ENCODE results near the gene TEX52.

- no peak for TF ChIP-seq CTCF (IDR thresholded peaks at IDR 0.05 in 2 of 3, conservative IDR thresholded peaks at IDR 0.05 in 1 of 3; ENCODE audit: control insufficient read depth in 2 of 3, extremely low read depth in 1 of 3, insufficient read depth in 1 of 3, low read depth in 3 of 3, low read length in 3 of 3)
- no peak for TF ChIP-seq POLR2AphosphoS2 (IDR thresholded peaks at IDR 0.05; ENCODE audit: low read depth, low read length)
- TF ChIP-seq BCL3 (IDR thresholded peaks at IDR 0.05; ENCODE audit: borderline replicate concordance, insufficient read depth, low read depth, low read length, poor library complexity, severe bottlenecking) = no peak
- no peak for TF ChIP-seq NFYB (IDR thresholded peaks at IDR 0.05; ENCODE audit: insufficient read depth, low read depth, low read length)
- no peak for TF ChIP-seq YY1 (IDR thresholded peaks at IDR 0.05; ENCODE audit: low read depth, low read length)
- no peak for TF ChIP-seq POLR2A (IDR thresholded peaks at IDR 0.05; ENCODE audit: low read depth, low read length)
- TF ChIP-seq E4F1 (IDR thresholded peaks at IDR 0.05; ENCODE audit: borderline replicate concordance, partially characterized antibody) = no peak
- TF ChIP-seq ATF3 (IDR thresholded peaks at IDR 0.05; ENCODE audit: borderline replicate concordance, extremely low read depth, low read depth, low read length) = no peak
- no peak for TF ChIP-seq EP300 (IDR thresholded peaks at IDR 0.05; ENCODE audit: borderline replicate concordance in 1 of 2, control insufficient read depth in 1 of 2, low read depth in 2 of 2, low read length in 2 of 2)
- TF ChIP-seq CREM (IDR thresholded peaks at IDR 0.05; ENCODE audit: low read depth) = no peak
- TF ChIP-seq POLR2AphosphoS5 (IDR thresholded peaks at IDR 0.05; ENCODE audit: low read length) = no peak
- TF ChIP-seq EGR1 (IDR thresholded peaks at IDR 0.05; ENCODE audit: borderline replicate concordance in 1 of 2, low read depth in 2 of 2, low read length in 2 of 2) = no peak
Observed at GRCh38 chr12:2825132-2825531, 31.7 kb downstream of the TEX52 start.
